Adrenal gland (tissue), 5 donors: ENCODE results near the gene UBAP2.

ENCODE experiments used
- CTCF ChIP-seq, 6 experiments: fragments of 450-650 bp in 4 of 6; fragments of 200-600 bp in 2 of 6; sonication (generic) in 1 of 6; IDR thresholded peaks; 1 replicate in 5 of 6; 2 replicates in 1 of 6; pipeline versions ENCODE4 v1.5.1 to v1.8.0; 2016 to 2021; ENCODE audit warnings: antibody characterized with exemption in 6 of 6, mild to moderate bottlenecking in 2 of 6, moderate library complexity in 1 of 6
- POLR2A ChIP-seq, 2 donors: fragments of 450-650 bp; IDR thresholded peaks; one replicate each; pipeline ENCODE4 v1.6.1; 2017; ENCODE audit warnings: antibody characterized with exemption in 2 of 2, mild to moderate bottlenecking in 2 of 2, moderate library complexity in 1 of 2
- donor health status: DM: no; HTN: no; CAD: no.

GRCh38 chr9:33894316-33894715 lies 154.4 kb downstream of the UBAP2 start:
- TF ChIP-seq POLR2A (IDR thresholded peaks at IDR 0.05) = no peak
- TF ChIP-seq CTCF (IDR thresholded peaks at IDR 0.05) = no peak
